GM21447 (cell line): ENCODE measurements around the gene RBM3.

ENCODE experiments used
- ATAC-seq: cut with Tn5 transposase; IDR thresholded peaks from one replicate; pipeline ENCODE4 v1.9.1; 2021; ENCODE audit not compliant: unreplicated experiment

Gene RBM3

DNA sequence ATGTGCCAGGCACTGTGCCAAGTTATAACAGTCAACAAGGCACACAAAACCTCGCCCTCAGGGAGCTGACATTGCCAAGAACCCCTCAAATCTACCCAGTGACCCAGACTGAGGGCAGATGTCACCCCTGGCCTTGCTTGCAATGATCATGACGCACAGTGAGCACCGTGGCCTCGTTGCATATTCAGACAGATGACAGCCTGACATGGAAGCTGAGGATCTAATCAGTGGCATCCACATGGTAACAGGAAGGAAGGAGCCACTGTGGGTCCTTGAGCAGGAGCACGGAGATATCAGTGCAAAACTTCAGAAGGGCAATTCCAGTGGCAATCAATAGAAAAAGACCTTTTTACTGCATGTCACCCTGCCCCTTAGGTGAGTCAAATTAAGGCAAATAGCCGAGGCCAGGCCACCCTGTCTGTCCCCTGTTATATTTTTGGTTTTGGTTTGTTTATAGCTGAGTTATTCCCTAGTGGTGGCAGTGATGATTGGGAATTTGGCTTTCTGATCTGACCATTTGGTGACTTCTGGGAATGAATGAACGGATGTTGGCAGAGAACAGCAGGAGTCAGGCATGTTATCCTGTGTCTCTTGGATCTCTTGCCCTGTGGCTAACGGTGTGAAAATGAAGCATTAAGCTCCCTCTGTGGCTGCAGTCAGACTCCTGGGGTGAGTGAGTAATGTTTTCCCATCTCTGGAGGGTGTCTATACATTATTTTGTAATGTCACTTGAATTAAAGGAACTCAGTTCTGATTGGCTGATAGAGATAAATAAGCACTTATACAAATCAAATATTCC lies 43.5 kb downstream of the RBM3 start:
- no peak for ATAC-seq

DNA sequence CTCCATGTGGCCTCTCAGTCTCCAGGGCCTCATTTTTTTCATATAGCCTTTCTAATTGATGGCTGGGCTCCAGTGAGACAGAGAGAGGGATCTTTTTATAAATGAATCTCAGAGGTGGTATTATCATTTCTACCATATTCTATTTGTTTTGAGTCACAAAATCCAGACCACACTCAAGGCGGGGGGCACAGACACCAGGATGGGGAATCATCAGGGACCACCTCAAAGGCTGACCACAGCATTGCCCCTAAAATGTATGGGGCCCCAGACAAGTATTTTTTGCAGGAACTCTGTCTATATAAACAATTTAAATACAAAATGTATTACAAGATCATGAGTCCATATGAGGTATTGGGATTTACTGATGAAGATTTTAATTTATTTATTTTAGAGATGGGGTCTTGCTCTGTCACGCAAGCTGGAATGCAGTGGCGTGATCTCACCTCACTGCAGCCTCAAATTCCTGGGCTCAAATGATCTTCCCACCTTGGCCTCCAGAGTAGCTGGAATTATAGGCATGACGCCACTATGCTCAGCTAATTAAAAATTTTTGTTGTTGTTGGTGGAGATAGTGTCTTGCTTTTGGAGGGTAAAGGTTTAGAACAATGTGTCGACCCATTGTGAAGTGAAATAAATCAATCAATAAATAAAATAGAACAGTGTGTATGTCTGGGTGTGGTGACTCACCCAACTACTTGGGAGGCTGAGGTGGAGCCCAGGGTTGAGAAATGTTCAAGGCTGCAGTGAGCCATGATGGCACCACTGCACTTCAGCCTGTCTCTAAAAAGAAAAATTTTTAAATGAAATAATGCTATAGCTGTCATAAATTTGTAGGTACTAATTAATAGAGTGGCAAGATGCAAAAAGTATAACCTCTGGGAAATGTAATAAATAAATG lies 52.4 kb downstream of the RBM3 start:
- ATAC-seq, result no peak
